OCI-M1 (cell line): ENCODE data around the gene PEF1.
"Not testable (repeated sequence)": the region's sequence is repeated elsewhere in the genome, so short reads cannot be mapped to it uniquely, and the experiment has no call there.

Experiments used
- DNase-seq: peaks from one replicate; lab custom pipeline; 2025; lab: John Stamatoyannopoulos, UW

The PEF1 gene

DNA sequence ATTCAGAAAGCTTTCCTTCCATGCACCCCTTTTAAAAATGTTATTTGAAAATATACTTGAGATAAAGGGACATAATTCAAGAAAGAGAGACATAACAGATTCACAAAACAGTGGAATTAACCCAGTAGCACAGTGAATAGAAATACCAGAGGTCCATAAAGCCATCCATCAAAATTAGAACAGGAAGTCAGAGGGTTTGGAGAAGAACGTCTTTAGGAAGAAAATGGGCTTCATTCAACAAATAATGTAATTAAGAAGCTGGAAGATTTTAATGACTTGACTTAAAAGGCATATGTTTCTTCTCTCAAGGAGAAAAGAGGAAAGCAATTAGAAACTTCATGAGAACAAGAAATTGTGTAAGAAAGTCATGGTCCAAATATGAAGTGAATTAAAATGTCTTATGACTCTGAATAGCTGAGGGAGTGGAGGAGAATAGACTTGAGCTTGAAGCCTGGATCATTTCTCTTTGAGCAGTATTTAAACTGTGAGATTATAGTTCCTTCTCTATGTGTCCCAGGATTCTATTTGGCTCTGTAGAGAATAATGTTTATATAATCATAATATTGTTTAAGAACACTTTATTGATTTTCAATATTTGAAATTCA, 35.1 kb downstream of the PEF1 start:
- no peak for DNase-seq

DNA sequence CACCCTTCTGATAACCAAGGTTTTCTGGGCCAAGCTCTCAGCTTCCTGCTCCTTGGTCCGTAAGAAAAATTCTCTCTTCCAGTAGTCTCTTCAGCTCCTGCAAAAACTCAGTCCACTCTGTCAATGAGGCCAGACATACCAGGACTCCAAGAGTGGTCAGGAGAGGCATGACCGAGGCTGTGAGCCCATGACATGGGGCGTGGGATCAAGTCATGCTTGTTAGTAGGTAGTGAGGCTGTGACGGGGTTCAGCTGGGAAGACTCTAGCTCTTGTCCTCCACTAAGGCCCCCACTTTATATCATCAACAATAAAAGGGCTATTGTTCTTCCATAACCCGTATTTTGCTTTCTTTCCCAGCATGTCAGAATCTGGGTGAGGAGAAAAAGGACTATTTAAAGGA, 37.3 kb downstream of the PEF1 start:
- no peak for DNase-seq

- DNase-seq = peak; percentile 10
These were observed 38.7 kb downstream of the PEF1 start for GRCh38 chr1:31605908-31606427.

DNA sequence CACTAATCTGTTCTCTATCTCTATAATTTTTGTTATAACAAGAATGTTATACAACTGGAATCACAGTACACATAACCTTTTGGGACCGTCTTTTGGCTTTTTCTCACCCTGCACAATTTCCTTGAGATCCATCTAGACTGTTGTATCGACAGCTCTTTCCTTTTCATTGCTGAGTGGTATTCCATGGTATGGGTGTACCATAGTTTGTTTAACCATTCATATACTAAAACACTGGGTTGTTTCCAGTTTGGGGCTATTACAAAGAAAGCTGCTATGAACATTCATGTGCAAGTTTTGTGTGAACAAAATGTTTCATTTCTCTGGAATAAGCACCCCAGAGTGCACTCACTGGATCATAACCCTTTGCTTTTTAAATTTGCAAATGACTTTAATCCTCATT, 42.6 kb downstream of the PEF1 start:
- no peak for DNase-seq

- DNase-seq = no peak
These were observed 44.0 kb downstream of the PEF1 start for GRCh38 chr1:31600641-31601040.

DNA sequence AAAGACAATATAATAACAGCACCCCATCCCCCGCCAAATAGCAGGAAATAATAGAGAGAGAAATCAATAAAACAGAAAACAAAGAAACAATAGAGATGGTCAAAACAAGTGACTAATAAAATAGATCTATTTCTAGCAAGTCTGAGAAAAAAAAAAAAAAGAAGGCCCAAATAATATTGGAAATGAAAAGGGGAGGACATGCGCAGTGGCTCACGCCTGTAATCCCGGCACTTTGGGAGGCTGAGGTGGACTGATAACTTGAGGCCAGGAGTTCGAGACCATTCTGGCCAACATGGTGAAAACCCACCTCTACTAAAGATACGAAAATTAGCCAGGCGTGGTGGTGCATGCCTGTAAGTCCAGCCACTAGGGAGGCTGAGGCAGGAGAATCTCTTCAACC, 45.7 kb downstream of the PEF1 start:
- DNase-seq = no peak

DNA sequence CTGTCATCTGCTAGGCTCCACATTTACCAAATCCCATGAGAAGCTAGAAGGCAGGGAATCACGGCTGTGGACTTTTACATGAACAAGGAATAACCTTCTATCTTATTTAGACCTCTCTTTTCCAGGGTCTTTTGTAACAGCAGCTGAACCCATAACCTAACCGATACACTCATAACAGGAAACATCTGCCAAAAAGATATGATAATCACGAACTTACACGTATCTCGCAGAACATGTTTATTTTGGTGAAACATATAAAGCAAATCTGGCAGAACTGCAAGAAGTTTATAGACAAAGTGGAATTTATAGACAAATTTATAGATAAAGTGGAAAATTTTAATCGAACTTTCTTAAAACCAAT, 48.0 kb downstream of the PEF1 start:
- no peak for DNase-seq

GRCh38 chr1:31595836-31596736, 48.6 kb downstream of the PEF1 start:
- DNase-seq = no peak

GRCh38 chr1:31593770-31594632, 50.7 kb downstream of the PEF1 start:
- peak; percentile 68 for DNase-seq

DNA sequence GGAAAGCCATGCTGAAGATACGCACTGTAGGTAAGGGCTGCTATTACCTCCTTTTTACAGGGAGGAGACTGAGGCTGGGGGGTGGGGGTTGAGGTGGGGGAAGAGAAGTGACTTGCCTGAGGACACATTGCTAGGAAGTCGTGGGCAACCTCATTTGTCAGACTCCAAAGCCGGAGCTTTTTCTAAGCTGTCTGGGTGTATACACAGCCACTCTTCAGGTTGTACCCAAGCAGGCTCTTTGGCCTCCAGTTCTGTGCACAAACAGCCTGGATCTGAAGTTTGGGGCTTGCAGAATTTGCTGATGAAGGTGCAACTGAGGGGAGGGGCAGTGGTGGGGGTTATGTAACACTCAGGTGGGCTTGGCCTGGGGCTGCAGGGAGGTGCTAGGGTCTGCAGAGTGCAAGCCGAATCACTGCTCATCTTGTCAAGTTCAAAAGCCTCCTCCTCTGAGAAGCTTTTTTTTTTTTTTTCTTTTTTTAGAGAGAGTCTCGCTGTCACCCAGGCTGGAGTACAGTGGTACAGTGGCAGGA, 51.5 kb downstream of the PEF1 start:
- DNase-seq = no peak

- DNase-seq = no peak
These were observed 52.5 kb downstream of the PEF1 start for GRCh38 chr1:31592132-31592531.

GRCh38 chr1:31591425-31592093, 53.1 kb downstream of the PEF1 start:
- DNase-seq = no peak

GRCh38 chr1:31588751-31589515, 55.7 kb downstream of the PEF1 start:
- no peak for DNase-seq

- DNase-seq = peak; percentile 40
These were observed 56.8 kb downstream of the PEF1 start for GRCh38 chr1:31587720-31588423.

- not testable (repeated sequence) for DNase-seq
These were observed 57.4 kb downstream of the PEF1 start for GRCh38 chr1:31587328-31587699.

- DNase-seq = no peak
These were observed 58.0 kb downstream of the PEF1 start for GRCh38 chr1:31586376-31587327.

DNA sequence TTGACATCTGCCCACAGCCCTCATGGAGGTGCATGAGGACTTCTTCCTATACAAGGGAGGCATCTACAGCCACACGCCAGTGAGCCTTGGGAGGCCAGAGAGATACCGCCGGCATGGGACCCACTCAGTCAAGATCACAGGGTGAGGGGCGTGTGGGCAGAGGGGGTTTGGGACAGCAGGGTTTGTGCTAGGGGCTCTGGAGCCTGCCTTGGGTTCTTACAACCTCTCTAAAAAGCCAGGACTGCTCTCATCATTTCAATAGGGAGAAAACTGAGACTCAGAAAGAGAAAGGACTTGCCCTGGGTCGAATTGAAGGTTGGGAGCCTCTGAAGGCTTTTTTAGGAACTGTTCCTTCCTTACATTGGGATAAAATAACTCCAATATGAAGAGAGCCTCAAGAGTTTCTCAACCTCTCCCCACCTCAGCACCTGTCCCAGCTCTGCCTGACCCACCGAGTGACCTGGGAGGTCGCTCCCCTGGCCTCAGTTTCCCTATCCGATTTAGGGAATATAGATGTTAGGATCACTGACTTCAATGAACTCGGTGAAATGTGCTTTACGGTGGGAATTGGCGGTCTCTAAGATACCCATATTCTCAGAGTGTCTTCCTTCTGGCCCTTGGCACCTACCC, 58.8 kb downstream of the PEF1 start:
- DNase-seq = no peak

- DNase-seq = no peak
These were observed 59.6 kb downstream of the PEF1 start for GRCh38 chr1:31584869-31585735.
